NCI-H2227 treated with DMSO at 0.1 percent for 48 hours (cell line): Measurements from ENCODE around the gene PEAK1.

Experiments
- DNase-seq: peaks from one replicate; lab custom pipeline; 2025; lab: John Stamatoyannopoulos, UW

Gene PEAK1

DNA sequence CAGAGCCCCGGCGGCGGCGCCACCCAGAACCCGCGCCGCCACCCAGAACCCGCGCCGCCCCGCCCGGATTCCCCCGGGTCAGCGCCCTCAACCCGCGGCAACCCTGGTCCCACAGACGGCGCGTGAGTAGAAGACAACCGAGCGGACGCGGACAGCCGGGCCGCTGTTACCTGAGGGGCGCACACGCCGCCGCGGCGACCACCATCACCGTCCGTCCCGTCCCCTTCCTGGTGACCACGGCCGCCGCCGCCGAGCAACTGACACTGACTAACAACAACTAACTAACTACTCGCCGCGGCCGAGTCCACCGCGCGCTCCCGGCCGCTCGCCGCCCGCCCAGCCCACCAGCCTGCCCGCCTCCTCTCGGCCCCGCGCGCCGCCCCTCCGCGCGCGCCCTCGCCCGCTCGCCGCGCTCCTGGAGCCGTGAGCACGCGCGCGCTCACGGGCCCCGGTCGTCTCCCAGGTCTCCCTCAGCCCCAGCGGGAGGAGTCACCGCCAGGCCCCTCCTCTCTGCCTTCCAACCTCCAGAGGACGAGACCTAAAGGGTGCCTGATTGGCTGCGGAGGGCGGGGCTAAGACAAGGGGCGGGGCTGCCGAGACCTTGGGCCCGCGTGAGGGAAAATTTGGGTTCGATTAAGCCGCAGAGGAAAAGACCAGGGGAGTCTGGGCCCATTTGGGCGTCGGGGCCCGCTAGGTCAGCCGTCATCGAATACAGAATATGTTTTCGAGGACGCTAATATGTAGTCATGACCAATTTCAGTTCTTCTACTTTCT lies at the start of gene PEAK1:
Gene PEAK1 (minus strand): TSS at position 269 of the 774 bp plus-strand sequence. CDS start 238,178 bp downstream, outside the sequence.
- peak; percentile 91 for DNase-seq

GRCh38 chr15:77468896-77469295 lies 49.0 kb upstream of the PEAK1 start:
- no peak for DNase-seq

GRCh38 chr15:77466521-77466920 lies 46.6 kb upstream of the PEAK1 start:
- no peak for DNase-seq

DNA sequence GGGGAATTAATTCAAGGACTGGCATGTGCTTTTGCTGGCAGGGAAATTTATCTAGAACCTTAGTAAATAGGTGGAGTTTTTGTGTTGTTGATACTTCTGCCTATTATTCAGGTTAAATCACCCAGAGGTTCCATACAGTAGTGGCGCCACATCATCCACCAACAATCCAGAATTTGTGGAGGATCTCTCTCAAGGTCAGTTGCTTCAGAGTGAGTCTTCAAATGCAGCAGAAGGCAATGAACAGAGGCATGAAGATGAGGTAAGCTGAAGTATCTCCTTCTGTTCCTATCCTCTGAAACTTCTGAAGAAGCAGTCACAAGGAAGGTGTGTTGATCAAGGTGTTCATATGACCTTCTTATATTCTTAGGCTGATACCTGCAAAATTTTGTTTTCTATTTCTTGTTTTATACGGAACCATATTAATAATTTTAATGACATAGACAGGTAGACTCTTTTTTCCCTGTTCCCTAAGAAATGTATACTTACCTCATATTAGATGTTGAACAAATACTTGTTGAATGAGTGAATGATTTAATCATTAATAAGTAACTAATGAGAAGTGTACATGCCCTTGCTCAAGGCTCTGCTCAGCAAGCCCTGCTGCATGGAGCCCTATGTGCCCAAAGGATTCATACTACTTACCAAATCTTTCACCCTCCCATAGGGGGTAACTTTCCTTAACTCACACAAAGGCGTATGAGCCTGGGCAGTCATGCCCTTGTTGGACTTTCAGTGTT lies 44.4 kb upstream of the PEAK1 start:
- DNase-seq = no peak

DNA sequence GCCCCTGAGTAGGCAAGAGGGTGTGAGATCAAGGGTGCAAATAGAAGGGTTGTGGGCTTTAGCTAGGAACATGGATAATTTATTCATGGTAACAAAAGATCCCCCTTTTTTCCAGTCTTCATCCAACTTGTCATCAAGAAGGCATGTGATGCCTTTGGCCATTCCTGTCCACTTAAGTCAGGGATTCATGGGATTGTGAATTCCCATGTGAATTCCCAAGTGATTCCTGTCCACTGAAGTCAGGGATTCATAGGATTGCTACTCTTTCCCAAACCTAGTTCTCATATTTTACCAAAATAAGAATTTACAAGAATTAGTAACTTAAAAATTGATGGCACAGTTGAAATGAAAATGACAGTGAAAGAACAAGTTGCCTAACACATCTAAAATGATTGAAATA lies 41.6 kb upstream of the PEAK1 start:
- no peak for DNase-seq

- DNase-seq = no peak
Measured at GRCh38 chr15:77459031-77459430, 39.1 kb upstream of the PEAK1 start.

DNA sequence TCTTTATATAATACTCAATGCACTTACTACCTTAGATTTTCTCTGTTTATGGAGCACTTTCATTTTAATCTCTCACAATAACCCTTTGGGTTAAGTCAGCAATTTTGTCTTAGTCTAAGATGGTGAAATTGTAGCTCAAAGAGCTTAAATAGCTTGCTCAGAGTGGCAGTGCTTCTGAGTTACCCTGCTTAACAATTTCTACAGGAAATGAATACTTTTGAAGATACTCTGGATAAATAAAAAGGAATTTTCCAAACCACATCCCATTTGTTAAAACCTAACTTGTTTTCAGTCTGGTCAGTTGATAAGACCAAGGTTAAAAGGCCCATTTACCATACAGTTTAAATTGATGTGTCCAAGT lies 38.0 kb upstream of the PEAK1 start:
- DNase-seq = no peak

- DNase-seq = peak; percentile 81
Measured at GRCh38 chr15:77457191-77457904, 37.4 kb upstream of the PEAK1 start.

GRCh38 chr15:77456746-77457145 lies 36.8 kb upstream of the PEAK1 start:
- DNase-seq = no peak

DNA sequence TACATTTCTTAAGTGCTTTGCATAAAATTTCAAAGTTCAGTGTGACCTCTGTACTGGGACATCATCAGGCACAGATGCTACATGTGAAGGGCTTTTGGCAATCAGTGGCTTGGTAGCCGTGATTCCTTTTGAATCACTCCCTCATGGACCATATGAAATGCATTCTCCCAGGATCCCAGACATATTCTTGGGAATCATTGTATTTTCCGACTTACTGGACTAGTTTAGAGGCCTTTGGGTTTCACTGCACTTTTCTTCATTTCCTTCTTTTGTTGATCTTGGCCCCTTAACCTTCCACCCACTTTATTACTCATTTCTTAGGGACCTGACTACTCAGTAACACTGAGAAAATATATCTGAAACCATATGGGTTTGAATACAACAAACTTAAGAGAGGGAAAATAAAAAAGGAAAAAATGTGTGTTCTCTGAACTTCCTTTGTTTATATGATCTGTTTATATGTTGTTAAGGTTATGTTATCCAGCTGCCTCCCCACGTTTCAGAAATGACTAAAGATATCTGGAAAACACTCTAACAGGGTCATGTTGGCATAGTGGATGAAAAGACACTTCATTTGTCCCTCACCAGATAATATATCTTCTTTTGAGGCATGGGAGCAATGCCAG lies 35.9 kb upstream of the PEAK1 start:
- DNase-seq = no peak

DNA sequence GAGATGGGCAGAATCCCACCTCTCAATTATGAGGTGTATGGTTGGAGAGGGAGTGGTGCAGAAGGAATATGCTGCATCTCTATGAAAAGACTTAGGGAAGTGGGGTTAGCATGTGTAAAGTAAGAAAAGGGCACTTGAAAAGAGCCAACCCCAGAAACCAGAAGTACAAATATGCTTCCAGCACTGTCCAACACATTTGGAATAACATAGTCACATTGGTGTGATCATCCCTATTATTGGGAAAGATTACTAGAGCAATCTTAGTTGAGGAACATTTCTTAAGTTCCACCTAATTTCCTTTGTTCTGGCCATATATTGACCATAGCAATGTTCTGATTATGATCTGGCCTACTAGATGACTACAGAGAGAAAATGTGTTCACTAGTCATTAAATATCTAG lies 35.0 kb upstream of the PEAK1 start:
- no peak for DNase-seq

- DNase-seq = no peak
Measured at GRCh38 chr15:77454265-77454664, 34.4 kb upstream of the PEAK1 start.

DNA sequence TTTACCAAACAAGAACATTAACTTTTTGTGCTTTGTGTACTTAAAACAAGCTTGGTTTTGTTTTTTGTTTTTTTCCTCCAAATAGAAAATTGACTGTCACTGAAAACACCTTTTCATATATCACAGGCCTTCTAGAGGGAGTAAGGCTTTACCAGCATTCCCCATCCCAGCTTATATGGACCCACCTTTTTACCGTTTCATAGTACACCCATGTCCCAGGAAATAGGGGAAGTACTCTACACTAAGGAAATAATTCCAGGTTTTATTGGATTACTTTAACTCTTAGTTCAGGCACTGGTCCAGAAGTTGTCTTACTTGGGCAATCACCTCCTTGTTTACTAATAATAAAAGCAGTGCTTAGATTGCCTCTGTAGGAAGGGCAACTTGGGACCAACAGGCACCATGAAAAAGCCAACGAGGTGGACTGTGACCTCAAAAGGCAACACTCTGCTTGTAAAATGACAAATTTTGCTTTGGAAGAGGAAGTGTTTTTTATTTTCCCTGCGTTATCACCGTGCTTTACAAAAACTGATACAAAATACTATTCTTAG lies 27.0 kb upstream of the PEAK1 start:
- no peak for DNase-seq

DNA sequence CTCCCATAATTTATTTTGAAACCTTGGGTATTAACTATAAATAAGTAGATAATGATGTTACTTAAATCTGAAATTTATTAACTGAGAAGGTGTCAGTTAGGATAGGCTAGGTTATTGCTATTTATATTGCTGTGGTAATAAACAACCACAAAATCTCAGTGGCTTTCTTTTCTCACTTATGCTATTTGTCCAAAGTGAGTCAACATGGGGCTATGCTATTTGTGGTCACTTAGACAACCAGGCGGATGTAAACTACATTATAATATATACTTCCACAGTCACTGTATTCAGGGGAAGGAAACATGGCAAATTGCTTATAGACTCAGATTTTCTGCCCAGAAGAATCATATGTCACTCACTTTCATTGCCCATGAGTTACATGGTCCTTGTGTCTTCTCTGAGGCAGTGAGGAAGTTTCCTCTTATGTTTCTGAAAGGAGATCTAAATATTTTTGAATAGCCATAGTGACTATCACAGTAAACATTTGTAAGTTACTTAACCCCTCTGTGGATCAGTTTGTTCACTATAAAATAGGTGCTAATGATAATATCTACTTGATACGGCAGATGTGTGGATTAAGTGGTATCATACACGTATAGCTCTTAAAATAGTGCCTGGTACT lies 20.6 kb upstream of the PEAK1 start:
- DNase-seq = no peak

GRCh38 chr15:77437264-77437663 lies 17.4 kb upstream of the PEAK1 start:
- no peak for DNase-seq

GRCh38 chr15:77436822-77437221 lies 16.9 kb upstream of the PEAK1 start:
- no peak for DNase-seq

GRCh38 chr15:77430652-77431051 lies 10.7 kb upstream of the PEAK1 start:
- no peak for DNase-seq

DNA sequence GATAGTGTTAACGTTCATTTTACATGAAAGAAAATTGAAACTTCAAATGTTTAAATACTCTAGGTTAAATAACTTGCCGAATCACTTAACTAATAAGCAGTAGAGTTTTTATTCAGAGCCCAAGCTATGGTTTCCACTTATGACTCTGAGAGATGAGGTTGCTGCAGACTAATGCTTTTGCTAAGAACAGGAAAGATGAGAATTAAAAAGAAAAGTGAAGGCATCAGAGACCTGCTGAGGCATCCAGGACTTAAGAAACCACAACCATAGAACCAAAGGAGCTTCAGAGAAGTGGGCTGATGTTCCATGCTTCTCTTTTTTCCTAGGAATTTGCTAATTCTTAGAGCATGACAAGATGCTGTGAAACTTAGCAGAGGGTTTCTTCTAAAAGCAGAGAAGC lies 10.3 kb upstream of the PEAK1 start:
- no peak for DNase-seq

DNA sequence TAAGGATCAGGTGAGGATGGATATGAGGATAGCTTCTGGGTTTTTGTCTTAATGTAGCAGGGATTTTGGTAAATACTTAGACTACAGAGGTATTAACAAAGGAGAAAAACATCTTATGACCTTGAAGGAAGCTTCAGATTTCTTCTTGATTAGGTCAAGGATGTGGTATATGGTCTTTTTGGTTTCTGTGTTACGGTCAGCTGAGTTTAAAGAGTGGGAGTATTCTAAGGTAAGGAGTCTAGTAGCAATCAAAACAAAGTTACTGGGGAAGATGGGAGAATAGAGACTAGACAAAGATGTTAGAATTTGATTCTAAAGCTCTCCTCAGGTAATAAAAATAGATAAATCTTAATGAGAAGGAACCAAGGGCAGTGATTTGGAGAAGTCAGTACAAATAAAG lies 7.0 kb upstream of the PEAK1 start:
- no peak for DNase-seq

DNA sequence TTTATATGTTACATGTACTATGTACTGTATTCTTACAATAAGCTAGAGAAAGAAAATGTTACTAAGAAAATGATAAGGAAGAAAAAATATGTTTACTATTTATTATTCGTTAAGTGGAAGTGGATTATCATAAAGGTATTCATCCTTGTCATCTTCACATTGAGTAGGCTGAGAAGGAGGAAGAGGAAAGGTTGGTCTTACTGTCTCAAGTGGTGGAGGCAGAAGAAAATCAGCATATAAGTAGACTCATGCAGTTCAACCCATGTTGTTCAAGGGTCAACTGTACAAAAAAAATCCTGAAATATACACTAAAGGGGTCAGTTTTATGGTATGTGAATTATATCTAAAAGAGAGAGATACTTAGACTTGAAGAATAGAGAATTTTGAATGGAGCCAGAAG lies 6.5 kb upstream of the PEAK1 start:
- DNase-seq = no peak

DNA sequence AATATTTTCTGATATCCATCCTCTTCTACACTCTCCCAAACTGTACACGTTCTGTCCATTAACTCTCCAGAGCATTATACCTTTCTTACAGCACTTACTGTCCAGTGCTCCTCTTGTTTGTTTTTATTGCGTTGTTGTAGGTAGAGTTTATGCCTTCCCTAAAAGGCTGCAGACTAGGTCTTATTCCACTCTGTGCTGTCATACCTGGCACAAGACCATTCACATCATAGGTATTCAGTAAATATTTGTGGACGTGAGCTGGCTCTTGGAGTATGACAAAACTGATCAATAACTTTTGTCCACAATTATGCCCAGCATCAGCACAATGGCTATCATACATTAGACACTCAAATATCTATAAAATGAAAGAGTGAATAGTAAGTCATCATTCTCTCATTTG lies 5.2 kb upstream of the PEAK1 start:
- no peak for DNase-seq

- no peak for DNase-seq
Measured at GRCh38 chr15:77421370-77421700, 1.4 kb upstream of the PEAK1 start.
